ENCODE data around the gene SSMEM1.

SSMEM1 gene

DNA sequence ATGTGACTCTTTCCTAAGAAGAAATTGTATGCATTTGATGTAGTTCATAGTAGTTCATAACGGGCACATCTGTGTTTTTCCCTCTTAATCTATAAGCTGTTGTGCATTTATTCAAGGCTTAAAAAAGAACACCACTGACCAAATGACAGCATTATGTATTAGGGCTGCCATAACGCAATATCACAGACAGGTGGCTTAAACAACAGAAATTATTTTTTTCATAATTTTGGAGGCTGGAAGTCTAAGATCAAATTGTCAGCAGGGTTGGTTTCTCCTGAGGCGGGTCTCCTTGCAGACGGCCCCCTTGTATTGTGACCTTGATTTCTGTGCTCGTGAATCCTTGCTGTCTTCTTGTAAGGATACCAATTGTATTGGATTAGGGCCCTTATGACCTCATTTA is 627 bp upstream of the SSMEM1 start:
- TF ChIP-seq, protein P1, sequence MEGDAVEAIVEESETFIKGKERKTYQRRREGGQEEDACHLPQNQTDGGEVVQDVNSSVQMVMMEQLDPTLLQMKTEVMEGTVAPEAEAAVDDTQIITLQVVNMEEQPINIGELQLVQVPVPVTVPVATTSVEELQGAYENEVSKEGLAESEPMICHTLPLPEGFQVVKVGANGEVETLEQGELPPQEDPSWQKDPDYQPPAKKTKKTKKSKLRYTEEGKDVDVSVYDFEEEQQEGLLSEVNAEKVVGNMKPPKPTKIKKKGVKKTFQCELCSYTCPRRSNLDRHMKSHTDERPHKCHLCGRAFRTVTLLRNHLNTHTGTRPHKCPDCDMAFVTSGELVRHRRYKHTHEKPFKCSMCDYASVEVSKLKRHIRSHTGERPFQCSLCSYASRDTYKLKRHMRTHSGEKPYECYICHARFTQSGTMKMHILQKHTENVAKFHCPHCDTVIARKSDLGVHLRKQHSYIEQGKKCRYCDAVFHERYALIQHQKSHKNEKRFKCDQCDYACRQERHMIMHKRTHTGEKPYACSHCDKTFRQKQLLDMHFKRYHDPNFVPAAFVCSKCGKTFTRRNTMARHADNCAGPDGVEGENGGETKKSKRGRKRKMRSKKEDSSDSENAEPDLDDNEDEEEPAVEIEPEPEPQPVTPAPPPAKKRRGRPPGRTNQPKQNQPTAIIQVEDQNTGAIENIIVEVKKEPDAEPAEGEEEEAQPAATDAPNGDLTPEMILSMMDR (IDR thresholded peaks at IDR 0.05; ENCODE audit: low read depth, low read length), result no peak
- no peak for DNase-seq (ENCODE audit: low read depth, low spot score)
- in situ Hi-C loops (cut with HindIII; ENCODE audit: low sequenced_read_pairs), result no loop called here
- no peak overlapping the region for H3K4me3 ChIP-seq (ENCODE audit: low read depth, low read length)

DNA sequence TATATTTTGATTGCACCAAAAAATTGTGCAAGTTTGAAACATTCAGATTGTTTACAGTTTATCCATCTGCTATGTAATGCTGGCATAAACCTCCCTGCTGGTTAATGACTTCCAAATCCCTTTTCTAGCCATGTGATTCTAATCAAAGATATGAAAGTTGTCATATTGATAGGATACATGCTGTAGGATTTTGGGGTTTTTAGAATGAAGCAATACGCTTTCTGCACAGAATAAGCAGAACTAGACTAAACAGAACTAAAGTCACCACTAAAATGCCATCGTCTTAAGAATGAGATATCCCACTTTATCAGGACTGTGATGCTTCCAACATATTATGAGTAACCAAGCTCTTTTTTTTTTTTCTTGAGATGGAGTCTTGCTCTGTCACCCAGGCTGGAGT is 856 bp downstream of the SSMEM1 start:
- TF ChIP-seq, protein P1 (IDR thresholded peaks at IDR 0.05; ENCODE audit: low read depth, low read length), result no peak
- DNase-seq (ENCODE audit: low read depth, low spot score), result no peak
- in situ Hi-C loops (cut with HindIII; ENCODE audit: low sequenced_read_pairs), result no loop called here
- H3K4me3 ChIP-seq (ENCODE audit: low read depth, low read length), result no peak overlapping the region

DNA sequence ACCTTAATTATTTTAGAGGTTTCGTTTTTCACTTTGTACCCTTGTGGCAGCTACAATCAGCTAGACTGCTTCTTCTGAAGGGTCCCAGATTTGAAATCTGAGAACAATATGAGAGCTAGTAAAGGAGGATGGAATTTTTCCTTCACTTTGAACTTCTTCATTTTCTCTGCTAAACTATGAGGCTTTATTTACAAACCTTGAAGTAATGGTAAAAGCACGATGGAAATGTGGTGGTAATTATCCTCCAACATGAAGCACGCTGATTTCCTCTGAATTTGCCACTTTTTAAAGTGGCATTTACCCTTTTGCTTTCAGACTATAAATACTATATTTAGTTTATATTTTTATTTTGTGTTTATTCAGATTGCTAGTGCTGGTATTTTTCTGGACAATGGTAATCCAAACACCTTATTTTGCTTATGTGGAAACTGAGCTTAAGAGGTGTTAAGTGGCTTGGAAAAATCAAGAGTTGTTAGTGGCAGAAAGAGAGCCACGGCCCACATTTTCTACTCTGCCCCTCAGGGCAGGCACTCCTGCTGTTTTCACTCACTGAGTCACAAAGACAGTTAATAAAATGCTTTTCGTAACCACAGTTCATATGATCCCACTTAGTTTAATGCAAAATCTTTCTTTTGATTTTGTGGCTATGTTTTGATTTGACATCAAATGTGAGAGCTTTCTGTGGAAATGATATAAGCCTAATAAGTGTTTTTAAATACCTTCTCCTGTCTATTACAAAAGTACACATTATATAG is 2.7 kb downstream of the SSMEM1 start:
- H3K4me3 ChIP-seq (ENCODE audit: low read depth, low read length), result no peak overlapping the region
- DNase-seq (ENCODE audit: low read depth, low spot score), result peak; percentile 53
- in situ Hi-C loops (cut with HindIII; ENCODE audit: low sequenced_read_pairs), result no loop called here
- TF ChIP-seq, protein P1 (IDR thresholded peaks at IDR 0.05; ENCODE audit: low read depth, low read length), result no peak

DNA sequence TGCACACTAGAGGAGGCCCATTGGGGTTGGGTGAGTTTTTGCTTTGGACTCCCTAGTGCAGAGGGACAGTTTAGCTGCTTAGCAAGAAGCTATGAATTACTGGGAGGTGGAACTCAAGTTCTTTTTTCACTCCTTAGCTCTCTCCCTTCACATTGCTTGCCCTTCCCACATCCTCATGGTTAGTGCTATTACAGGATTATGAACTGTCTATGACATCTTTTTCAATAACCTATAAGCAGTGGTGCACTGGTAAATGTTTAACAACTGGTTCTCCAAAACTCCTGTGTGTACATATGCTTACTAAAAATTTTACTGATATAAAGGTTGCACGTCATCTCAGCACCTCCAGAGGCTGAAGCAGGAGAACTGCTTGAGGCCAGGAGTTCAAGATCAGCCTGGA is 6.2 kb downstream of the SSMEM1 start:
- DNase-seq (ENCODE audit: low read depth, low spot score), result no peak
- in situ Hi-C loops (cut with HindIII; ENCODE audit: low sequenced_read_pairs), result no loop called here
- TF ChIP-seq, protein P1 (IDR thresholded peaks at IDR 0.05; ENCODE audit: low read depth, low read length), result no peak
- no peak overlapping the region for H3K4me3 ChIP-seq (ENCODE audit: low read depth, low read length)

DNA sequence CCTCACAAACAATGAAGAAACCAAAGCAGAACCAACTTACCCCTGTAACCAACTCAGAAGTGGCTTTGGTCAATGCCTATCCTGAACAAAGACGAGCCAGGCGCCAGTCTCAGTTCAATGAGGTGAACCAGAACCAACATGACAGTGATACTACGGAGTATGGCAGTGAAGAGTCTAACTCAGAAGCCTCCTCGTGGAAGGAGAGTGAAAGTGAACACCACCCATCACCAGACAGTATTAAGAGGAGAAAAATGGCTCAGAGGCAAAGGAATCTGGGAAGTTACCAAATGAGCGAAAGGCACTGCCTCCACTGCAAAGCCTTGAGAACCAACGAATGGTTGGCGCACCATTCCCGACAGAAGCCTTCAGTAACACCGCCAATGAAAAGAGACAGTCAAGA is 8.4 kb downstream of the SSMEM1 start:
- in situ Hi-C loops (cut with HindIII; ENCODE audit: low sequenced_read_pairs), result no loop called here
- TF ChIP-seq, protein P1 (IDR thresholded peaks at IDR 0.05; ENCODE audit: low read depth, low read length), result no peak
- no peak overlapping the region for H3K4me3 ChIP-seq (ENCODE audit: low read depth, low read length)

DNA sequence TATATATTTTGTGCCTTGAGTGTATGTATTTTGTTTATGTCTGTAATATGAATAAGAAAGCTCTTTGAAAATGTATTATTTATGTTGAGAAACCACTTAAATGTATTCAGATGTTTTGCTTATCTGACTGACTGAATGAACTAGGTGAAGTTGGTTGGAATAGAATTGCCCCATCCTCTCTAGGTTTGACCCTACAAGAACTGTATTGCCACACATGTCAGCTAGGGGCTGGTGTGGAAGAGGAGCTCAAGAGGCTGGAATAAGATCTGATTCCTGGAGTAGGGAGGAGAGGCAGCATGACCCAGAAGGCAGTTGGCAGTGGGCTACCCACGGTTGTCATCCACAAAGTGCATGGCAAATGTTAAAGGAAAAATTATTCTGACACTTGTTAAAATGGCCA is 9.1 kb downstream of the SSMEM1 start:
- DNase-seq (ENCODE audit: low read depth, low spot score), result no peak
- TF ChIP-seq, protein P1 (IDR thresholded peaks at IDR 0.05; ENCODE audit: low read depth, low read length), result no peak
- in situ Hi-C loops (cut with HindIII; ENCODE audit: low sequenced_read_pairs), result no loop called here
- H3K4me3 ChIP-seq (ENCODE audit: low read depth, low read length), result no peak overlapping the region

More for the DNA sequence above, 8.4 kb downstream of the SSMEM1 start:
- no peak for DNase-seq (ENCODE audit: low read depth, low spot score)
